HepG2 (cell line): ENCODE measurements around the gene SLC20A1. TPM values are rescaled to one million over a fixed set of nuclear protein-coding genes. Genes with fewer than 3 reads are reported as not detected.

ENCODE experiments used
- ATAC-seq: fragments of 200-7000 bp; cut with Tn5 transposase; 3 replicates; pipeline ENCODE4 v1.9.1; 2020; ENCODE audit warnings: mild to moderate bottlenecking, moderate library complexity
- BruUV-seq: library from RNA; stranded (reverse); fragments of 400-500 nt; replicated peaks from 2 replicates; lab custom pipeline; 2021; lab: Mats Ljungman, UMichigan
- CTCF ChIA-PET: fragments of 300-600 bp; formaldehyde crosslinking; extraction: SDS; loops from one replicate; lab custom pipeline; 2021; ENCODE audit warnings: low total read pairs, inconsistent platforms, low intra/inter-chr PET ratio; lab: Yijun Ruan, JAX
- POLR2A ChIA-PET: fragments of 350-600 bp; sonication (Branson Sonifier 250); formaldehyde crosslinking; loops from one replicate; lab custom pipeline; 2020; ENCODE audit warnings: antibody characterized with exemption, inconsistent platforms; lab: Yijun Ruan, JAX
- DNase-seq: peaks from one replicate; pipeline ENCODE4 v3.0.0-alpha.2; 2015; ENCODE audit warnings: low spot score
- FAIRE-seq: peaks from 3 replicates; lab custom pipeline; 2011; peaks lifted over from hg19 to GRCh38; lab: Jason Lieb, UNC
- H2AFZ ChIP-seq: one replicate; pipeline ENCODE4 v1.6.1; 2011; ENCODE audit warnings: low read length, inconsistent platforms
- H3K27ac ChIP-seq: fragments of 300-600 bp; 3 replicates; pipeline ENCODE4 v1.8.0; 2011; ENCODE audit warnings: mixed run types, mild to moderate bottlenecking, mixed read lengths, low read length, inconsistent platforms; ENCODE audit not compliant: insufficient read depth; ENCODE audit errors: extremely low read length
- H3K27me3 ChIP-seq, 2 experiments: fragments of 200-600 bp in 1 of 2; 2 replicates in 1 of 2; 3 replicates in 1 of 2; pipeline versions ENCODE4 v1.6.0 to v1.8.0; 2011; ENCODE audit warnings: low read length in 2 of 2, mild to moderate bottlenecking in 2 of 2, moderate library complexity in 2 of 2, inconsistent platforms in 1 of 2; ENCODE audit not compliant: insufficient read depth in 2 of 2, control insufficient read depth in 1 of 2
- H3K36me3 ChIP-seq, 2 experiments: fragments of 200-600 bp in 1 of 2; replicated peaks in 1 of 2; 2 replicates in 1 of 2; 3 replicates in 1 of 2; pipeline versions ENCODE4 v1.5.1 to v1.8.0; 2011; ENCODE audit warnings: low read length in 2 of 2, inconsistent platforms in 1 of 2; ENCODE audit not compliant: insufficient read depth in 2 of 2, control insufficient read depth in 1 of 2
- H3K4me1 ChIP-seq: 2 replicates; pipeline ENCODE4 v1.5.1; 2012; ENCODE audit warnings: low read length, inconsistent platforms; ENCODE audit not compliant: insufficient read depth
- H3K4me2 ChIP-seq: 2 replicates; pipeline ENCODE4 v1.6.0; 2011; ENCODE audit warnings: low read depth, low read length, inconsistent platforms
- H3K4me3 ChIP-seq, 3 experiments: fragments of 200-600 bp in 1 of 3; sonication (generic), shearing (Covaris generic) in 1 of 3; replicated peaks in 1 of 3; 2 replicates each; pipeline ENCODE4 v1.5.1; 2011 to 2016; ENCODE audit warnings: low read length in 3 of 3, inconsistent platforms in 2 of 3, low read depth in 2 of 3, mild to moderate bottlenecking in 2 of 3, control low read depth in 1 of 3, mixed read lengths in 1 of 3; ENCODE audit not compliant: insufficient read depth in 1 of 3
- H3K79me2 ChIP-seq: one replicate; pipeline ENCODE4 v1.6.1; 2011; ENCODE audit warnings: low read length, inconsistent platforms; ENCODE audit not compliant: insufficient read depth
- H3K9ac ChIP-seq: 2 replicates; pipeline ENCODE4 v1.6.0; 2011; ENCODE audit warnings: mild to moderate bottlenecking, low read depth, low read length, inconsistent platforms; ENCODE audit not compliant: insufficient read depth
- H3K9me3 ChIP-seq: 2 replicates; pipeline ENCODE4 v1.5.1; 2012; ENCODE audit warnings: mild to moderate bottlenecking, low read length
- H4K20me1 ChIP-seq: 2 replicates; pipeline ENCODE4 v1.6.0; 2011; ENCODE audit warnings: inconsistent platforms, mild to moderate bottlenecking, low read length, moderate library complexity; ENCODE audit not compliant: insufficient read depth
- AKAP8 ChIP-seq: sonication (generic); formaldehyde crosslinking; IDR thresholded peaks from 2 replicates; pipeline ENCODE4 v1.5.1; 2020; ENCODE audit warnings: mild to moderate bottlenecking, missing genetic modification reagents
- BRD4 ChIP-seq: sonication (generic); formaldehyde crosslinking; IDR thresholded peaks from 2 replicates; pipeline ENCODE4 v1.4.0; 2020; ENCODE audit warnings: missing genetic modification reagents
- JARID2 ChIP-seq: sonication (generic); formaldehyde crosslinking; IDR thresholded peaks from 2 replicates; pipeline ENCODE4 v1.8.1; 2023; ENCODE audit warnings: missing genetic modification reagents, inconsistent platforms; ENCODE audit not compliant: insufficient replicate concordance
- KDM2A ChIP-seq: sonication (generic); formaldehyde crosslinking; IDR thresholded peaks from 2 replicates; pipeline ENCODE4 v1.4.0; 2020; ENCODE audit warnings: low read depth, missing genetic modification reagents, borderline replicate concordance
- NCOA2 ChIP-seq: sonication (generic); formaldehyde crosslinking; IDR thresholded peaks from 2 replicates; pipeline ENCODE4 v1.8.0; 2022; ENCODE audit warnings: inconsistent platforms
- NR0B2 ChIP-seq: sonication (generic); formaldehyde crosslinking; IDR thresholded peaks from 2 replicates; pipeline ENCODE4 v1.4.0; 2020; ENCODE audit warnings: mild to moderate bottlenecking, missing genetic modification reagents
- POGK ChIP-seq: sonication (generic); formaldehyde crosslinking; conservative IDR thresholded peaks from 2 replicates; pipeline ENCODE4 v1.8.0; 2022; ENCODE audit warnings: mild to moderate bottlenecking, moderate library complexity, missing genetic modification reagents
- REPIN1 ChIP-seq: sonication (generic); formaldehyde crosslinking; IDR thresholded peaks from 2 replicates; pipeline ENCODE4 v1.8.0; 2022; ENCODE audit warnings: missing genetic modification reagents, low read depth, mild to moderate bottlenecking, borderline replicate concordance
- RFX3 ChIP-seq: IDR thresholded peaks from 2 replicates; pipeline ENCODE4 v1.6.1; 2016; ENCODE audit warnings: missing biosample characterization, missing genetic modification reagents
- SAP130 ChIP-seq: IDR thresholded peaks from 2 replicates; pipeline ENCODE4 v1.6.1; 2016; ENCODE audit warnings: low read depth
- TCF12 ChIP-seq, 2 experiments: fragments of 450-650 bp in 1 of 2; sonication (generic) in 1 of 2; formaldehyde crosslinking in 1 of 2; IDR thresholded peaks; 2 replicates each; pipeline versions ENCODE4 v1.6.1 to v1.8.0; 2017 to 2022; ENCODE audit warnings: antibody characterized with exemption in 1 of 2, mild to moderate bottlenecking in 1 of 2, missing genetic modification reagents in 1 of 2, moderate library complexity in 1 of 2
- ZMYM3 ChIP-seq: sonication (generic); formaldehyde crosslinking; IDR thresholded peaks from 2 replicates; pipeline ENCODE4 v1.5.1; 2020; ENCODE audit warnings: mild to moderate bottlenecking, missing genetic modification reagents
- ZNF234 ChIP-seq: sonication (generic); formaldehyde crosslinking; conservative IDR thresholded peaks from 2 replicates; pipeline ENCODE4 v1.5.1; 2020; ENCODE audit warnings: mild to moderate bottlenecking, missing genetic modification reagents
- ZNF263 ChIP-seq: sonication (generic); formaldehyde crosslinking; IDR thresholded peaks from 2 replicates; pipeline ENCODE4 v1.4.0; 2020; ENCODE audit warnings: missing genetic modification reagents
- ZNF296 ChIP-seq: sonication (generic); formaldehyde crosslinking; conservative IDR thresholded peaks from 2 replicates; pipeline ENCODE4 v1.5.0; 2020; ENCODE audit warnings: mild to moderate bottlenecking, missing genetic modification reagents
- ZNF564 ChIP-seq: sonication (generic); formaldehyde crosslinking; IDR thresholded peaks from 2 replicates; pipeline ENCODE4 v1.8.1; 2023; ENCODE audit warnings: mild to moderate bottlenecking, missing genetic modification reagents
- ZNF792 ChIP-seq: IDR thresholded peaks from 2 replicates; pipeline ENCODE4 v1.6.1; 2016
- WGBS: methylation state at CpG from one replicate; pipeline ENCODE4 v1.1.6; 2017; ENCODE audit warnings: low lambda C conversion rate; 5-methylcytosine and 5-hydroxymethylcytosine counted together
- in situ Hi-C: cut with HindIII; loops from 2 replicates; pipeline ENCODE4 v1.10.0; 2017; ENCODE audit warnings: low pct_unique_long_range_greater_than_20kb; ENCODE audit not compliant: extremely low pct_ligation_motif_present
- intact Hi-C: fragments of 100-400 bp; cut with micrococcal nuclease; formaldehyde crosslinking; loops from one replicate; pipeline ENCODE4 v1.10.0; 2022; ENCODE audit not compliant: unreplicated experiment
- polyA plus RNA-seq, 8 experiments: library from polyadenylated mRNA; depleted of rRNA in 3 of 8; stranded (reverse) in 7 of 8; unstranded in 1 of 8; fragments of >200 nt; fragmentation: Illumina TruSeq in 4 of 8; extraction: Trizol in 4 of 8; gene quantifications; 2 replicates each; pipeline versions ENCODE4 v1.2.1 to v1.2.3, GENCODE V29; 2011 to 2016; ENCODE audit warnings: low read depth in 4 of 8, missing spikeins in 1 of 8, mixed read lengths in 1 of 8; ENCODE audit not compliant: insufficient read depth in 1 of 8
- total RNA-seq, 5 experiments: library from RNA; depleted of rRNA; stranded (reverse); fragments of >200 nt; fragmentation: Illumina TruSeq; extraction: Trizol; gene quantifications; 2 replicates each; pipeline ENCODE4 v1.2.3, GENCODE V29; 2016; ENCODE audit warnings: low read depth in 1 of 5
- TF ChIP-seq, protein P1 (sequence below): sonication (generic); formaldehyde crosslinking; IDR thresholded peaks from 2 replicates; pipeline ENCODE4 v1.5.1; 2020; ENCODE audit warnings: mild to moderate bottlenecking, missing genetic modification reagents, borderline replicate concordance
- TF ChIP-seq, protein P2 (sequence below): sonication (generic); formaldehyde crosslinking; IDR thresholded peaks from 2 replicates; pipeline ENCODE4 v1.9.0; 2022; ENCODE audit warnings: low read depth, missing genetic modification reagents

Gene SLC20A1
- total and polyA plus RNA-seq, 2 of the 13 experiments (the other 11 are each of a cell fraction or from before 2014, with no cell fraction given) = 54.0 to 85.9 TPM

- H3K36me3 ChIP-seq = no peaks in the 10 kb centered on the region
- no peaks in the 10 kb centered on the region for H3K9me3 ChIP-seq
- in situ Hi-C loops (no loop called here), intact Hi-C loops (no loop called here)
- H3K4me1 ChIP-seq = peaks cover 52% of the 10 kb centered on the region
- TF ChIP-seq RFX3 (CRISPR knock-in tag) (no peak), TCF12 (IDR thresholded peaks at IDR 0.05) (no peak), TCF12 (CRISPR knock-in tag; IDR thresholded peaks at IDR 0.05) (no peak), ZNF296 (CRISPR knock-in tag) (no peak), ZNF234 (CRISPR knock-in tag) (no peak), BRD4 (no peak), NCOA2 (CRISPR knock-in tag) (no peak), NR0B2 (CRISPR knock-in tag) (no peak), ZNF792 (CRISPR knock-in tag) (no peak), ZNF263 (CRISPR knock-in tag) (no peak), SAP130 (CRISPR knock-in tag) (no peak), ZNF564 (CRISPR knock-in tag) (no peak), REPIN1 (CRISPR knock-in tag) (no peak), JARID2 (CRISPR knock-in tag) (no peak), KDM2A (no peak), ZMYM3 (CRISPR knock-in tag) (no peak), AKAP8 (no peak), POGK (no peak)
- TF ChIP-seq, protein P1, sequence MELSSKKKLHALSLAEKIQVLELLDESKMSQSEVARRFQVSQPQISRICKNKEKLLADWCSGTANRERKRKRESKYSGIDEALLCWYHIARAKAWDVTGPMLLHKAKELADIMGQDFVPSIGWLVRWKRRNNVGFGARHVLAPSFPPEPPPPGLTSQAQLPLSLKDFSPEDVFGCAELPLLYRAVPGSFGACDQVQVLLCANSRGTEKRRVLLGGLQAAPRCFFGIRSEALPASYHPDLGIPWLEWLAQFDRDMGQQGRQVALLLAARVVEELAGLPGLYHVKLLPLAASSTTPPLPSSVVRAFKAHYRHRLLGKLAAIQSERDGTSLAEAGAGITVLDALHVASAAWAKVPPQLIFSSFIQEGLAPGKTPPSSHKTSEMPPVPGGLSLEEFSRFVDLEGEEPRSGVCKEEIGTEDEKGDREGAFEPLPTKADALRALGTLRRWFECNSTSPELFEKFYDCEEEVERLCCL (CRISPR knock-in tag) = no peak
- TF ChIP-seq, protein P2, sequence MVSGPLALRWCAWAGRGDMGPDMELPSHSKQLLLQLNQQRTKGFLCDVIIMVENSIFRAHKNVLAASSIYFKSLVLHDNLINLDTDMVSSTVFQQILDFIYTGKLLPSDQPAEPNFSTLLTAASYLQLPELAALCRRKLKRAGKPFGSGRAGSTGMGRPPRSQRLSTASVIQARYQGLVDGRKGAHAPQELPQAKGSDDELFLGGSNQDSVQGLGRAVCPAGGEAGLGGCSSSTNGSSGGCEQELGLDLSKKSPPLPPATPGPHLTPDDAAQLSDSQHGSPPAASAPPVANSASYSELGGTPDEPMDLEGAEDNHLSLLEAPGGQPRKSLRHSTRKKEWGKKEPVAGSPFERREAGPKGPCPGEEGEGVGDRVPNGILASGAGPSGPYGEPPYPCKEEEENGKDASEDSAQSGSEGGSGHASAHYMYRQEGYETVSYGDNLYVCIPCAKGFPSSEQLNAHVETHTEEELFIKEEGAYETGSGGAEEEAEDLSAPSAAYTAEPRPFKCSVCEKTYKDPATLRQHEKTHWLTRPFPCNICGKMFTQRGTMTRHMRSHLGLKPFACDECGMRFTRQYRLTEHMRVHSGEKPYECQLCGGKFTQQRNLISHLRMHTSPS (CRISPR knock-in tag) = no peak
- TF ChIP-seq, all 625 proteins: peak for 0
- Histone ChIP-seq H3K4me2 (no peak overlapping the region), H4K20me1 (no peaks in the 10 kb centered on the region), H3K79me2 (no peaks in the 10 kb centered on the region), H3K27ac (no peak overlapping the region), H3K27me3 (peaks cover 0 to 25% of the 10 kb centered on the region in 2 experiments; a peak in 3 of 5 replicates), H2AFZ (no peak overlapping the region), H3K4me3 (no peak overlapping the region), H3K9ac (no peak overlapping the region)
- 29% methylated on average over 3 of the region's 3 CpGs for WGBS
- ATAC-seq (no peak), FAIRE-seq (no peak), DNase-seq (no peak)
- ChIA-PET POLR2A (interaction anchor here (1.4 kb wide), 1 partner anchor 8 kb away, joined by 4 read pairs; no protein-coding TSS in a partner anchor), CTCF (no interaction called here)
- BruUV-seq = no TSS peak
Measured at GRCh38 chr2:112684415-112684775, 38.7 kb downstream of the SLC20A1 start.
